OCI-LY1 (cell line): ENCODE measurements around the gene SMCP.

Experiments
- CTCF ChIP-seq: fragments of 200-600 bp; sonication (generic), shearing (Covaris generic); IDR thresholded peaks from 2 replicates; pipeline ENCODE4 v1.5.1; 2017; ENCODE audit warnings: mild to moderate bottlenecking, antibody characterized with exemption, low read length, moderate library complexity, mixed read lengths
- EZH2 ChIP-seq: fragments of 200-600 bp; sonication (generic), shearing (Covaris generic); IDR thresholded peaks from 2 replicates; pipeline ENCODE4 v1.8.0; 2017; ENCODE audit warnings: borderline replicate concordance, mixed run types, mild to moderate bottlenecking, antibody characterized with exemption, low read length, moderate library complexity, mixed read lengths

DNA sequence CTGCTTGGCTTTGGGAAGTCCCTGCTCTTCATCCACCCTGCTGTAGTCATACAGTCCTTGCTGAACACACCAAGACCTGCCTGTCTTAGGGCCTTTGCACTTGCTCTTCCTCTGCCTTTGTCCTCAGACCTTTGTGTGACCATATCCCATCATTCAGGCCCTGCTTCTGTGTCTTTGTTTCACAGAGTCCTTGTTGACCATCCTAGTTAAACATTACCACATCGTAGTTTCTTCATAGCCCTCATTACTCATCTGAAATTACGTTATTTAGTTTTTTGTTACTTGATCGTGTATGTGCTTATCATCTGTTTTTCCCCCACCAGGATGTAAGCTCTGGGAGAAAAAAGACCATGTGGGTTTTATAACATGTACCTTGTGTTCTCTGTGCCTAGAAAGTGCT lies 50.5 kb downstream of the SMCP start:
- TF ChIP-seq CTCF (no peak), EZH2 (no peak)
